Nephron progenitor cell (in vitro differentiated cells): ENCODE data around the gene WFIKKN1.

ENCODE experiments used
- DNase-seq: peaks from one replicate; pipeline ENCODE4 v3.0.0; 2021
- H3K27ac Mint-ChIP-seq: 2 replicates; pipeline ENCODE4 v1.8.0; 2021; ENCODE audit warnings: mild to moderate bottlenecking, moderate library complexity, mixed read lengths
- H3K27me3 Mint-ChIP-seq: 2 replicates; pipeline ENCODE4 v1.8.0; 2021; ENCODE audit warnings: mild to moderate bottlenecking, low read depth, mixed read lengths; ENCODE audit not compliant: poor library complexity
- H3K36me3 Mint-ChIP-seq: 2 replicates; pipeline ENCODE4 v1.8.0; 2021; ENCODE audit warnings: low read depth, mixed read lengths
- H3K4me1 Mint-ChIP-seq: 2 replicates; pipeline ENCODE4 v1.8.0; 2021; ENCODE audit warnings: mixed read lengths
- H3K4me3 Mint-ChIP-seq: 2 replicates; pipeline ENCODE4 v1.8.0; 2021; ENCODE audit warnings: mild to moderate bottlenecking, moderate library complexity, mixed read lengths
- H3K9me3 Mint-ChIP-seq: 2 replicates; pipeline ENCODE4 v1.8.0; 2021; ENCODE audit warnings: mild to moderate bottlenecking, moderate library complexity, mixed read lengths
- CTCF ChIP-seq: fragments of 200-600 bp; sonication (generic); IDR thresholded peaks from 2 replicates; pipeline ENCODE4 v1.5.0; 2021; ENCODE audit warnings: antibody characterized with exemption

WFIKKN1 gene

GRCh38 chr16:672851-673250 is 42.1 kb downstream of the WFIKKN1 start:
- peaks cover 8% of the 10 kb centered on the region for H3K4me1 Mint-ChIP-seq
- no peak overlapping the region for H3K4me3 Mint-ChIP-seq
- DNase-seq: no peak
- H3K36me3 Mint-ChIP-seq: no peaks in the 10 kb centered on the region
- H3K27ac Mint-ChIP-seq: no peak overlapping the region
- H3K9me3 Mint-ChIP-seq: no peaks in the 10 kb centered on the region
- H3K27me3 Mint-ChIP-seq: peaks cover 15% of the 10 kb centered on the region
- no peak for TF ChIP-seq CTCF

DNA sequence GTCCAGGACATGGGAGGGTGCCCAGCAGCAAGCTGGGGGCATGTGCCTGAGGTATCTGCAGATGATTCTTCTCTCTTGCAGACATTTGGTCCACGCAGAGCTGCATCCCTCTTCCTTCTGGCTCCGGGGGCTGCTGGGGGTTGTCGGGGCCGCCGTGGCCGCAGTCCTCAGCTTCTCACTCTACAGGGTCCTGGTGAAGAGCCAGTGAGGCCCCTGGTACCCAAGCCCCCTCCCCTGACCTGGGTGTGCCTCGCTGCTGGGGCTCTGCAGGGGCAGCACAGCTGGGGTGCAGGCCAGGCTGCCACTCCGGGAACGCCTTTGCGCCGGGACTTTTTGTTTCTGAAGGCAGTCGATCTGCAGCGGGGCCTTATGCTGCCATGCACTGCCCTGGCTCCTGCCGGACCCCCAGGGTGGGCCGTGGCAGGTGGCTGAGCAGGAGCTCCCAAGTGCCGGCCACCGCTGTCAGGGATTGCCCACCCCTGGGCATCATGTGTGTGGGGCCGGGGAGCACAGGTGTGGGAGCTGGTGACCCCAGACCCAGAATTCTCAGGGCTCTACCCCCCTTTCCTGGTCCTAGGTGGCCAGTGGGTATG is 42.7 kb downstream of the WFIKKN1 start:
- no peak for TF ChIP-seq CTCF
- Mint-ChIP-seq H3K27me3 (peaks cover 15% of the 10 kb centered on the region), H3K27ac (no peak overlapping the region), H3K36me3 (no peaks in the 10 kb centered on the region), H3K9me3 (no peaks in the 10 kb centered on the region), H3K4me1 (peaks cover 7% of the 10 kb centered on the region), H3K4me3 (no peak overlapping the region)
- no peak for DNase-seq

GRCh38 chr16:674214-674881 is 43.6 kb downstream of the WFIKKN1 start:
- Mint-ChIP-seq H3K4me3 (no peak overlapping the region), H3K9me3 (no peaks in the 10 kb centered on the region)

DNA sequence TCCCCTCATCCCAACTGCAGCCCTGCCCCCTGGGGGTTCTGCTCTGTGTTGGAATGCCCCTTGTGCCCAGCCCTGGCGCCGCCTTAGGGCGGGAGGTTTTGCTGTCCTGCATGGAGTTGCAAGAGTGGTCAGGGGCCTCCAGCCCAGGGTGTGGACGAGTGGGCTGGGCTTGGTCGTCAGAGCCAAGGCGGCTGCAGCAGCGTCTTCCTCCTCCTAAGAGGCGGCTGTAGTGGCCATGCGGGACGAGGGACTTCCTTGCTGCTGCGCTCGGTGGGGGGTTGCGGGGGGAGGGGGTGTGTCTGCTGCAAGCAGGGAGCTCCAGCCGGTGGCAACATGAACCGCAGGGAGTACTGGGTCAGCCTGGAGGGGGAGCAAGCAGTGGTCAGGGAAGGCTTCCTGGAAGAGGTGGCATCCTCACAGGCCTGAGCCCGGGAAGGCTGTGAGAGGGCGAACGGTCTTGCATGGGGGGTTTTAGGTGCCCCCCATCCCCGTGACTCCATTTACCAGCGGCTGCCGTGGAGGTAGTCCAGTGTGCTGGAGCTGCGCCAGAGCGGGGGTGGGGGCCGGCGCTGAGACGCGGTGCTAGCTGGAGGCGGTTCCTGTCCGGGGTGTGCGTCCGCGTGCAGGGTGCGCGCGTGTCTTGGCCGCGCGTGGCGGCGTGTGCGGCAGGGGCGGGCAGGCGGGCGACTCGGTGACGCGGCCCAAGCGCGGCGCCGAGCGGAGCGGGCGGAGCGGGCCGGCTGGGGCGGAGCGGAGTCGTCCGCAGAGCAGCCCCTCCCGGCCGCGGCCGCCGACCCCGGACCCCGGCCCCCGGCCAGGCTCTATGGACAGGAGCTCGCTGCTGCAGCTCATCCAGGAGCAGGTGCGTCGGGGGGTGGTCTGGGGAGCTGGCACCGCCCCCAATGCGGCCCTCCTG is 44.4 kb downstream of the WFIKKN1 start, which contains the start of gene RHBDL1:
TSS of gene RHBDL1 (plus strand) at position 704 of the 916 bp plus-strand sequence. CDS start at position 824, 120 bp downstream.
- no peaks in the 10 kb centered on the region for H3K9me3 Mint-ChIP-seq
- H3K27me3 Mint-ChIP-seq: peaks cover 18% of the 10 kb centered on the region
- H3K27ac Mint-ChIP-seq: no peak within 1 kb of the TSS
- no peak for TF ChIP-seq CTCF
- H3K4me3 Mint-ChIP-seq: peak within 1 kb of the TSS; percentile 58
- no peaks in the 10 kb centered on the region for H3K36me3 Mint-ChIP-seq
- DNase-seq: peak; percentile 52
- peaks cover 15% of the 10 kb centered on the region for H3K4me1 Mint-ChIP-seq

More at GRCh38 chr16:674214-674881, 43.6 kb downstream of the WFIKKN1 start:
- no peak overlapping the region for H3K27ac Mint-ChIP-seq
- H3K36me3 Mint-ChIP-seq: no peaks in the 10 kb centered on the region
- DNase-seq: no peak
- peaks cover 12% of the 10 kb centered on the region for H3K4me1 Mint-ChIP-seq
- H3K27me3 Mint-ChIP-seq: peaks cover 18% of the 10 kb centered on the region
- TF ChIP-seq CTCF: no peak

DNA sequence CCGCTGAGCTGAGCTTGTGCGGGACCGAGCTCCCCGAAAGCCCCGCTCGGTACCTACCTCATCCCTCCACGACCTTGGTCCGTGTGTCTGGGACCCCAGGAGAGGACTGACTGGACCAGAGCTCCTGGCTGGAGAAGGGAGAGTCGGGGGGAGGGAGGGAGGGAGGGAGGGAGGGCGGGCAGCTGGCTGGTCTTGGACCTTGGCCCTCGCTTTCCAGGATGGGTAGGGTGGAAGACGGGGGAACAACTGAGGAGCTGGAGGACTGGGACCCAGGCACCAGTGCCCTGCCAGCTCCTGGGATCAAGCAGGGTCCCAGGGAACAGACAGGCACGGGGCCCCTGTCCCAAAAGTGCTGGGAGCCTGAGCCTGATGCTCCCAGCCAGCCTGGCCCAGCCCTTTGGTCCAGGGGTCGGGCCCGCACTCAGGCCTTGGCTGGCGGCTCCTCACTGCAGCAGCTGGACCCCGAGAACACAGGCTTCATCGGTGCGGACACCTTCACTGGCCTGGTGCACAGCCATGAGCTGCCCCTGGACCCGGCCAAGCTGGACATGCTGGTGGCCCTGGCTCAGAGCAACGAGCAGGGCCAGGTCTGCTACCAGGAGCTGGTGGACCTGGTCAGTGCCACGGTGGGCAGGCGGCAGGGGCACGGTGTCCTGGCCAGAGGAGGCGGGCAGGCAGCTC is 45.2 kb downstream of the WFIKKN1 start:
- DNase-seq: no peak
- H3K36me3 Mint-ChIP-seq: peaks cover 2% of the 10 kb centered on the region
- TF ChIP-seq CTCF: no peak

More for the DNA sequence above, 45.2 kb downstream of the WFIKKN1 start:
- Mint-ChIP-seq H3K4me3 (no peak overlapping the region), H3K27ac (no peak overlapping the region), H3K27me3 (peaks cover 18% of the 10 kb centered on the region), H3K9me3 (no peaks in the 10 kb centered on the region), H3K4me1 (peaks cover 18% of the 10 kb centered on the region)
